Measurements from ENCODE around the gene DVL1. TPM values are rescaled to one million over a fixed set of nuclear protein-coding genes. Genes with fewer than 3 reads are reported as not detected.

DVL1 gene
- total and polyA plus RNA-seq, 2 of the 13 experiments (the other 11 are each of a cell fraction or from before 2014, with no cell fraction given), result 30.8 to 60.4 TPM

GRCh38 chr1:1331068-1331965, 17.9 kb downstream of the DVL1 start, which contains the start of gene TAS1R3 (continued):
- peak; percentile 68 for TF ChIP-seq ZNF687 (CRISPR knock-in tag; IDR thresholded peaks at IDR 0.05)
- no peak; the same call in 1 of the 2 replicates for TF ChIP-seq TARDBP (CRISPR knock-in tag; IDR thresholded peaks at IDR 0.05)
- TF ChIP-seq, protein P1, sequence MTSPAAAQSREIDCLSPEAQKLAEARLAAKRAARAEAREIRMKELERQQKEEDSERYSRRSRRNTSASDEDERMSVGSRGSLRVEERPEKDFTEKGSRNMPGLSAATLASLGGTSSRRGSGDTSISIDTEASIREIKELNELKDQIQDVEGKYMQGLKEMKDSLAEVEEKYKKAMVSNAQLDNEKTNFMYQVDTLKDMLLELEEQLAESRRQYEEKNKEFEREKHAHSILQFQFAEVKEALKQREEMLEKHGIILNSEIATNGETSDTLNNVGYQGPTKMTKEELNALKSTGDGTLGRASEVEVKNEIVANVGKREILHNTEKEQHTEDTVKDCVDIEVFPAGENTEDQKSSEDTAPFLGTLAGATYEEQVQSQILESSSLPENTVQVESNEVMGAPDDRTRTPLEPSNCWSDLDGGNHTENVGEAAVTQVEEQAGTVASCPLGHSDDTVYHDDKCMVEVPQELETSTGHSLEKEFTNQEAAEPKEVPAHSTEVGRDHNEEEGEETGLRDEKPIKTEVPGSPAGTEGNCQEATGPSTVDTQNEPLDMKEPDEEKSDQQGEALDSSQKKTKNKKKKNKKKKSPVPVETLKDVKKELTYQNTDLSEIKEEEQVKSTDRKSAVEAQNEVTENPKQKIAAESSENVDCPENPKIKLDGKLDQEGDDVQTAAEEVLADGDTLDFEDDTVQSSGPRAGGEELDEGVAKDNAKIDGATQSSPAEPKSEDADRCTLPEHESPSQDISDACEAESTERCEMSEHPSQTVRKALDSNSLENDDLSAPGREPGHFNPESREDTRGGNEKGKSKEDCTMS (CRISPR knock-in tag; conservative IDR thresholded peaks at IDR 0.05), result no peak
- no peak for TF ChIP-seq ZNF773 (CRISPR knock-in tag; IDR thresholded peaks at IDR 0.05; ENCODE audit: borderline replicate concordance)
- TF ChIP-seq ZNF577 (CRISPR knock-in tag; IDR thresholded peaks at IDR 0.05; ENCODE audit: borderline replicate concordance, low read depth), result no peak
- no peak for TF ChIP-seq NFE2L1 (CRISPR knock-in tag; IDR thresholded peaks at IDR 0.05; ENCODE audit: borderline replicate concordance)
- no peak for TF ChIP-seq KDM1A (CRISPR knock-in tag; IDR thresholded peaks at IDR 0.05)
- TF ChIP-seq TBL1XR1 (IDR thresholded peaks at IDR 0.05; ENCODE audit: borderline replicate concordance, low read length, partially characterized antibody), result no peak
- no peak for TF ChIP-seq FOXP1 (IDR thresholded peaks at IDR 0.05)
- no peak for TF ChIP-seq FOXP1 (CRISPR knock-in tag; IDR thresholded peaks at IDR 0.05)
- TF ChIP-seq HNRNPL (IDR thresholded peaks at IDR 0.05; ENCODE audit: low read depth, low read length), result peak; percentile 88
- TF ChIP-seq ZNF644 (CRISPR knock-in tag; IDR thresholded peaks at IDR 0.05; ENCODE audit: low read depth), result no peak
- TF ChIP-seq MTA3 (CRISPR knock-in tag; IDR thresholded peaks at IDR 0.05), result no peak
- no peak for TF ChIP-seq MBNL3 (CRISPR knock-in tag; conservative IDR thresholded peaks at IDR 0.05)
- no peak for TF ChIP-seq NR1H2 (CRISPR knock-in tag; IDR thresholded peaks at IDR 0.05; ENCODE audit: borderline replicate concordance, low read depth)
- no peak for TF ChIP-seq ZNF670 (CRISPR knock-in tag; IDR thresholded peaks at IDR 0.05; ENCODE audit: borderline replicate concordance)
- TF ChIP-seq, protein P2, sequence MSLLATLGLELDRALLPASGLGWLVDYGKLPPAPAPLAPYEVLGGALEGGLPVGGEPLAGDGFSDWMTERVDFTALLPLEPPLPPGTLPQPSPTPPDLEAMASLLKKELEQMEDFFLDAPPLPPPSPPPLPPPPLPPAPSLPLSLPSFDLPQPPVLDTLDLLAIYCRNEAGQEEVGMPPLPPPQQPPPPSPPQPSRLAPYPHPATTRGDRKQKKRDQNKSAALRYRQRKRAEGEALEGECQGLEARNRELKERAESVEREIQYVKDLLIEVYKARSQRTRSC (CRISPR knock-in tag; IDR thresholded peaks at IDR 0.05; ENCODE audit: low read depth), result no peak
- no peak for TF ChIP-seq ZNF883 (CRISPR knock-in tag; IDR thresholded peaks at IDR 0.05; ENCODE audit: not compliant biosample characterization)
- TF ChIP-seq TMF1 (CRISPR knock-in tag; IDR thresholded peaks at IDR 0.05; ENCODE audit: low read depth), result no peak
- no peak for TF ChIP-seq ZBTB43 (CRISPR knock-in tag; conservative IDR thresholded peaks at IDR 0.05)

All from HepG2 (cell line).